ENCODE measurements around the gene CNKSR1.
A peak's percentile ranks its signal among the peaks of the same experiment; 100 is the strongest.

The CNKSR1 gene

GRCh38 chr1:26181586-26182382, 4.5 kb downstream of the CNKSR1 start:
- DNase-seq, result no peak

GRCh38 chr1:26182383-26182696, 5.0 kb downstream of the CNKSR1 start:
- DNase-seq, result no peak

DNA sequence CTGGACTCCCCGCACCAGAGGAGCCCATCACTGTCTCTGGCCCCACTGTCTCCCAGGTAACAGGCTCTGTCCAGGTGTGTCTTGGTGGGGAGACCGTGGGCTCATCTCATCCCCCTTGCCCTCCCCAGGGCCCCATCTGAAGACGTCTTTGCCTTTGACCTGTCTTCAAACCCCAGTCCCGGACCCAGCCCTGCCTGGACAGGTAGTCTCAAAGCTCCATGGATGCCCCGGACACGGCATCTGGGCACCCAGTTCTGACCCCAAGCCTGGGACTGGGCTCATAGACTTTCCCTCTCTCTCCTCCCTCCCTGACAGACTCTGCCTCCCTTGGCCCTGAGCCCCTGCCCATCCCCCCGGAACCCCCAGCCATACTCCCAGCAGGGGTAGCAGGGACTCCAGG, 6.8 kb downstream of the CNKSR1 start:
- no peak for DNase-seq

GRCh38 chr1:26184883-26185282, 7.6 kb downstream of the CNKSR1 start:
- DNase-seq, result no peak

GRCh38 chr1:26187882-26188281, 10.6 kb downstream of the CNKSR1 start:
- DNase-seq, result no peak

DNA sequence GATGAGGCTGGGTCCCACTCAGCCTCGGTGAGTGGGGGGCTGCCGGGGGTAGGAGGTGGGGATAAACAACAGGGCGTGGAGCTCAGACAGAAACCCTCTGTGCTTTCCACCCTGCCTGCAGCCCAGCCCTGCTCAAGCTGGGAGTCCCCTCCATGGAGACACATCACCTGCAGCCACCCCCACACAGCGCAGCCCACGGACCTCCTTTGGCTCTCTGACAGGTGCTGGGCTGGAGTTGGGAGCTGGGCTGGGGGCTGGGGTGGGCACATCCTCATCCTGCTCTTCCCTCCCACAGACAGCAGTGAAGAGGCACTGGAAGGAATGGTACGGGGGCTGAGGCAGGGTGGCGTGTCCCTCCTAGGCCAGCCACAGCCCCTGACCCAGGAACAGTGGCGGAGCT, 11.2 kb downstream of the CNKSR1 start:
- no peak for DNase-seq

GRCh38 chr1:26189331-26189730, 12.0 kb downstream of the CNKSR1 start:
- no peak for DNase-seq

- DNase-seq, result no peak
These were observed 12.5 kb downstream of the CNKSR1 start for GRCh38 chr1:26189751-26190275.

- DNase-seq, result peak in 4 of 58 donors; percentile 4 to 9 (median 6)
These were observed 13.2 kb downstream of the CNKSR1 start, which contains the start of gene CATSPER4 for GRCh38 chr1:26190373-26190987. CATSPER4 (plus strand) TSS chr1:26190602; CDS start chr1:26190628, 26 bp downstream.

DNA sequence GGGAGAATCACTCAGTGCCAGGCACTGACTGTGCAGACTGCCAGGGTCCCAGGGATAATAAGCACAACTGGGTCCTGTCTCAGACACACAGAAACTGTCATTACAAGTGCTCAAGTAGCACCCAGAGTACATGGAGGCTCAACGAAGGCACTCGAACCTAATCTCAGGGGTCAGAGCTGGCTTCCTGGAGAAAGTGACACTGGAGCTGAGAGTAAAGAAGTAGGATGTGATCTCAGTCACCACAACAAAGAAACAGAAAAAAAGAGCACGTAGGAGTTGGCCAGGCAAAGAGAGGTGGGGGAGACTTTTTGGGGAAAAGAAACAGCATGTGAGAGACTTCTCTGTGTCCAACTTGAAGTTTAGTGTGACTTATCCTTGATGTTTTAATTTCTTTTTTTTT, 14.4 kb downstream of the CNKSR1 start:
- no peak for DNase-seq

DNA sequence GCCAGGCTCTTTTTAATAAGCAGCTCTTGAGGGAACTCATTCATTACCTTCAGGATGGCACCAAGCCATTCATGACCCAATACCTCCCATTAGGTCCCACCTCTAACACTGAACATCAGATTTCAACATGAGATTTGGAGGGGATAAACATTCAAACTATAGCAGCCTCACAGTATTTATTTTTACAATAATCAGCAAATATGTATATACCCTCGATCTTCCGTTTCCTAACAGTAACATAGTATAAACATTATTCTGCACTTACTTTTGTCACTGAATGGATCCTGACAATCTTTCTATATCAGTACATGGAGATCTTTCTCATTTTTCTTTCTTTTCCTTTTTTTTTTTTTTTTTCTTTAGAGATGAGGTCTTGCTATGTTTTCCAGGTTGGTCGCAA, 18.5 kb downstream of the CNKSR1 start:
- no peak for DNase-seq

- no peak for DNase-seq
These were observed 20.0 kb downstream of the CNKSR1 start for GRCh38 chr1:26197301-26197700.

DNA sequence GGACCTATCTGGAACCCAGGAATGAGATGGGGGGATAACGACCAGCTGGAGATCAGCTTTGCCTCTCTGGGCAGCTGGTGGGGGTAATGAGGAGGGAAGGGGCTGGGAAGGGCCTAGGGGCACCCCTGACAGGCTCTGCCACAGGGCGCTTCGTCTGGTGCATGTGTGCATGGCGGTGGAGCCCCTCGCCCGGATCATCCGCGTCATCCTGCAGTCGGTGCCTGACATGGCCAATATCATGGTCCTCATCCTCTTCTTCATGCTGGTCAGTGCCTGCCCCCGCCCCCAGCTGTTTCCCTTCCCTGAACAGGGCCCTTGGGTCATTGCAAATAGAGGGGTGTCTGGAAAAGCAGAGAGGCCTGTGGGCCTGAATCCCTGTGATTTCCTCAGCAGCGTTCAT, 20.5 kb downstream of the CNKSR1 start:
- no peak for DNase-seq

DNA sequence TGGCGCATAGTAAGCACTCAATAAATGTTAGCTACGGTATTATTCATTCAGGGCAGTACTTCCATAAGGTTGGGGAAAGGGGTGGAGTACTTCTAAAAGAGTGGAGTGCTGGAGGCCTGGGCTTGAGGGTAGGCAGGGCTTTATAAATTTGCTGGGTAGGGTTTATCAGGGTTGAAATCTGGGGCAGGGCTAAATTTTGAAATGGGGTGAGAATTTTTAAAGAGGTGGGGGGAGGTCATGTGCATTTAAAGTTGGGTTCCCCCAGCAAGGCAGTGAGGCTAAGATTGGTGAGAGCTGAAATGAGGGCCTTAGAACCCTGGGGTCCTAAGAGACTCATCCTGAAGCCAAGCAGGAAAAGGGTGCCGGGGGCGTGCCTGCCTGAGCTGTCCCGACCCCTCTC, 23.1 kb downstream of the CNKSR1 start:
- no peak for DNase-seq

GRCh38 chr1:26203642-26204318, 26.5 kb downstream of the CNKSR1 start:
- DNase-seq, result no peak

GRCh38 chr1:26210147-26210870, 33.0 kb downstream of the CNKSR1 start:
- no peak for DNase-seq

GRCh38 chr1:26212726-26213125, 35.4 kb downstream of the CNKSR1 start:
- DNase-seq, result no peak

DNA sequence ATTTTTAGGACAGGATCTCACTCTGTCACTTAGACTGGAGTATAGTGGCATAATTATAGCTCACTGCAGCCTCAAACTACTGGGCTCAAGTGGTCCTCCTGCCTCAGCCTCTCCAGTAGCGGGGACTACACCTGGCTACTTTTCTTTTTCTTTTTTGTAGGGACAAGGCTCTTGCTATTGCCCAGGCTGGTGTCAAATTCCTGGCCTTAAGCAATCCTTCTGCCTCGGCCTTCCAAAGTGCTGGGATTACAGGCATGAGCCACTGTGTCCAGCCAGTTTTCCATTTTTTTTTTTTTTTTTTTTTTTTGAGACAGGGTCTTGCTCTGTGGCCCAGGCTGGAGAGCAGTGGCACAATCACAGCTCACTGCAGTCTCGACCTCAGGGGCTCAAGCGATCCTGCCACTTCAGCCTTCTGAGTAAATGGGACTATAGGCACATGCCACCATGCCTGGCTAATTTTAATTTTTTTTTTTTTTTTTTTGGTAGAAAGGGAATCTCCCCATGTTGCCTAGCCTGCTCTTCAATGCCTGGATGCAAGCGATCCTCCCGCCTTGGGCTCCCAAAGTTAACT, 36.1 kb downstream of the CNKSR1 start:
- no peak for DNase-seq

DNA sequence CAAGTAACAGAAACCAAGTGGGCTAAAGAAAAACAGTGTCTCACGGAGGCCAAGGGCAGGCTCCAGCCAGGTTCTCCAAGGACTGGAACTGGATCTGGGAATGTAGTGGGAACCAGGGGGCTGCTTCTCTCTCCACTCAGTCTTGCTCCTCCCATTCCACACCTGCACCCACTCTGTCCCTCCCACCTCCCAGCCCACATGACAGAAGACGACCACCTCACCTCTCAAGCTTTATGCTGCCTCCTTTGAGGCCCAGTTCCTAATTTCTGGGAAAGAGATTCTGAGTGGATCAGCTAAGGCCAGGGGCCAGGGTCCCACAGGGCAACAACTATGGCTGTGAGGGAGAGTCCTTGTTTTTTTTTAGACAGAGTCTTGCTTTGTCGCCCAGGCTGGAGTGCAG, 38.0 kb downstream of the CNKSR1 start:
- no peak for DNase-seq

DNA sequence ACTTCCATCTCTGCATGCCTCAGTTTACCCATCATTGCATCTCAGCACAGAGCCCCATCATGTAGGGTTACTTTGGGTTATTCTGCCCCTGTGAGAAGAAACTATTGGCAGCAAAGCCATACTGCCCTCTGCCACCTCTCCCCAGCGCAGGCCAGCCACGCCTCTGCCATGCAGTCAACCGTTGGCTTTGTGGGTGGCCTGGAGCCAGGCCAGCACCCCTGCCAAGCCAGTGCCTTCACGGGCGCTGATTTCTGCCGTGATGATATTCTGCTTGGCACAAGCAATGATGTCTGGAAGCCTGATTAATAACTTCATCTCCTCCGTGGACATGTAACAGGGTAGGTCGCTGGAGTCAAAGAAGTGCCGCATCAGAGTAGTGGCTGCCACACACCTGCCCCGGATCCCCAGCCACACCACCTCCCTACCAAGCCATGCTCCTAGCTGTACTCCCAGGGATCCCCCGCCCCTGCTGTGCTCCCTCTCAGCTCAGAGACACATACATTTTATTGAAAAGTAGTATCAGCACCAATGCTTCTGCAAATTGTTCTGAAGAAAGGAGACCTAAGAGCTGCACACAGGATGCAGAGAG, 41.7 kb downstream of the CNKSR1 start:
- DNase-seq, result no peak

Measured in anterior cingulate cortex (tissue), 58 donors.